Loucy (cell line): ENCODE measurements around the gene HRH2.

Experiments
- H2AFZ ChIP-seq: fragments of 200-600 bp; sonication (generic); 2 replicates; pipeline ENCODE4 v1.6.0; 2016; ENCODE audit warnings: antibody characterized with exemption, mild to moderate bottlenecking, low read length, moderate library complexity
- H3F3A ChIP-seq: fragments of 200-600 bp; 2 replicates; pipeline ENCODE4 v1.6.0; 2016; ENCODE audit warnings: antibody characterized with exemption, low read depth, mild to moderate bottlenecking
- H3K27me3 ChIP-seq: fragments of 200-600 bp; sonication (generic); 2 replicates; pipeline ENCODE4 v1.6.1; 2014; ENCODE audit warnings: low read length, mild to moderate bottlenecking; ENCODE audit not compliant: insufficient read depth, poor library complexity, severe bottlenecking
- H3K36me3 ChIP-seq: fragments of 200-600 bp; sonication (generic); 2 replicates; pipeline ENCODE4 v1.6.1; 2016; ENCODE audit warnings: low read length; ENCODE audit not compliant: insufficient read depth
- H3K4me1 ChIP-seq: fragments of 200-600 bp; sonication (generic); 2 replicates; pipeline ENCODE4 v1.5.1; 2014; ENCODE audit warnings: low read length, mild to moderate bottlenecking; ENCODE audit not compliant: insufficient read depth, poor library complexity, severe bottlenecking
- H3K4me2 ChIP-seq: fragments of 200-600 bp; sonication (generic); 2 replicates; pipeline ENCODE4 v1.6.0; 2014; ENCODE audit warnings: antibody characterized with exemption, low read length, low read depth, mild to moderate bottlenecking; ENCODE audit not compliant: poor library complexity, severe bottlenecking
- H3K4me3 ChIP-seq: fragments of 200-600 bp; sonication (generic); 2 replicates; pipeline ENCODE4 v1.5.1; 2014; ENCODE audit warnings: low read length, mild to moderate bottlenecking, mixed read lengths; ENCODE audit not compliant: poor library complexity, severe bottlenecking
- H3K79me2 ChIP-seq: fragments of 200-600 bp; sonication (generic); 2 replicates; pipeline ENCODE4 v1.6.1; 2014; ENCODE audit warnings: low read length; ENCODE audit not compliant: insufficient read depth
- H3K9ac ChIP-seq: fragments of 200-600 bp; sonication (generic); 2 replicates; pipeline ENCODE4 v1.6.0; 2014; ENCODE audit warnings: mild to moderate bottlenecking, low read depth, low read length, moderate library complexity; ENCODE audit not compliant: poor library complexity, severe bottlenecking
- H3K9me2 ChIP-seq: fragments of 200-600 bp; sonication (generic); replicated peaks from 2 replicates; pipeline ENCODE4 v1.6.1; 2016; ENCODE audit warnings: low read depth, low read length, mixed read lengths
- H3K9me3 ChIP-seq: fragments of 200-600 bp; sonication (generic); 2 replicates; pipeline ENCODE4 v1.6.1; 2014; ENCODE audit warnings: mild to moderate bottlenecking, antibody characterized with exemption, low read length, low read depth; ENCODE audit not compliant: insufficient read depth
- H4K20me1 ChIP-seq: fragments of 200-600 bp; sonication (generic); 2 replicates; pipeline ENCODE4 v1.6.0; 2014; ENCODE audit warnings: antibody characterized with exemption, low read length, mild to moderate bottlenecking; ENCODE audit not compliant: insufficient read depth, poor library complexity, severe bottlenecking
- CTCF ChIP-seq: fragments of 200-600 bp; sonication (generic); conservative IDR thresholded peaks from 2 replicates; pipeline ENCODE4 v1.5.1; 2014; ENCODE audit warnings: mild to moderate bottlenecking, antibody characterized with exemption, low read length
- EZH2phosphoT487 ChIP-seq: fragments of 200-600 bp; IDR thresholded peaks from 2 replicates; pipeline ENCODE4 v1.6.1; 2018; ENCODE audit warnings: antibody characterized with exemption, mild to moderate bottlenecking, moderate library complexity, borderline replicate concordance

Gene HRH2

GRCh38 chr5:175654807-175655206, 3.1 kb upstream of the HRH2 start:
- no peaks in the 10 kb centered on the region for H3K36me3 ChIP-seq
- peaks cover 41% of the 10 kb centered on the region for H3K4me1 ChIP-seq
- no peaks in the 10 kb centered on the region for H3K9me2 ChIP-seq
- H3K9ac ChIP-seq = no peak overlapping the region
- H4K20me1 ChIP-seq = no peaks in the 10 kb centered on the region
- H2AFZ ChIP-seq = no peak overlapping the region
- H3F3A ChIP-seq = 0 out of 2 replicates have a peak, but pooled peaks cover 5% of the 10 kb centered on the region
- TF ChIP-seq CTCF (no peak; the same call in 1 of the 2 replicates), EZH2phosphoT487 (no peak)
- peaks cover 5% of the 10 kb centered on the region; the same call in 1 of the 2 replicates for H3K9me3 ChIP-seq
- H3K27me3 ChIP-seq = no peaks in the 10 kb centered on the region
- H3K4me3 ChIP-seq = no peak overlapping the region
- H3K79me2 ChIP-seq = peaks cover 14% of the 10 kb centered on the region; the same call in 1 of the 2 replicates
- H3K4me2 ChIP-seq = peak overlapping the region; percentile 82

- H3K9me3 ChIP-seq = no peaks in the 10 kb centered on the region
- peaks cover 18% of the 10 kb centered on the region; the same call in 1 of the 2 replicates for H3K79me2 ChIP-seq
- H3K4me2 ChIP-seq = no peak overlapping the region
- H4K20me1 ChIP-seq = no peaks in the 10 kb centered on the region
- no peaks in the 10 kb centered on the region for H3K36me3 ChIP-seq
- H3K27me3 ChIP-seq = no peaks in the 10 kb centered on the region
- H3K9ac ChIP-seq = no peak overlapping the region
- 0 out of 2 replicates have a peak, but pooled peaks cover 5% of the 10 kb centered on the region for H3F3A ChIP-seq
- no peak overlapping the region for H3K4me3 ChIP-seq
- H3K4me1 ChIP-seq = peaks cover 41% of the 10 kb centered on the region
- TF ChIP-seq CTCF (no peak), EZH2phosphoT487 (no peak)
- no peaks in the 10 kb centered on the region for H3K9me2 ChIP-seq
- no peak overlapping the region for H2AFZ ChIP-seq
These were observed 2.5 kb upstream of the HRH2 start for GRCh38 chr5:175655411-175655810.

- 0 out of 2 replicates have a peak, but pooled peaks cover 5% of the 10 kb centered on the region for H3F3A ChIP-seq
- peaks cover 35% of the 10 kb centered on the region for H3K4me1 ChIP-seq
These were observed 905 bp upstream of the HRH2 start for GRCh38 chr5:175656966-175657365.

More at GRCh38 chr5:175656966-175657365, 905 bp upstream of the HRH2 start:
- Histone ChIP-seq H3K9ac (no peak overlapping the region), H3K36me3 (no peaks in the 10 kb centered on the region), H4K20me1 (no peaks in the 10 kb centered on the region), H3K4me3 (peak overlapping the region; percentile 80), H3K27me3 (no peaks in the 10 kb centered on the region), H3K79me2 (peaks cover 18% of the 10 kb centered on the region; the same call in 1 of the 2 replicates), H3K9me3 (no peaks in the 10 kb centered on the region), H3K9me2 (no peaks in the 10 kb centered on the region), H2AFZ (no peak overlapping the region), H3K4me2 (peak overlapping the region; percentile 73)
- TF ChIP-seq EZH2phosphoT487 = no peak
